Chondrocyte (in vitro differentiated cells): ENCODE results near the gene KAZN. TPM values are rescaled to one million over a fixed set of nuclear protein-coding genes. Genes with fewer than 3 reads are reported as not detected.

ENCODE experiments used
- DNase-seq: peaks from one replicate; pipeline ENCODE4 v3.0.0; 2021; ENCODE audit warnings: mixed read lengths, low spot score
- H3K27ac Mint-ChIP-seq: one replicate; pipeline ENCODE4 v1.8.0; 2021; ENCODE audit warnings: mild to moderate bottlenecking, moderate library complexity, mixed read lengths; ENCODE audit not compliant: unreplicated experiment
- H3K27me3 Mint-ChIP-seq: 2 replicates; pipeline ENCODE4 v1.8.0; 2021; ENCODE audit warnings: low read depth, mixed read lengths
- H3K36me3 Mint-ChIP-seq: 2 replicates; pipeline ENCODE4 v1.8.0; 2021; ENCODE audit warnings: low read depth, mixed read lengths
- H3K4me1 Mint-ChIP-seq: 2 replicates; pipeline ENCODE4 v1.8.0; 2021; ENCODE audit warnings: low read depth, mild to moderate bottlenecking, mixed read lengths
- H3K4me3 Mint-ChIP-seq: one replicate; pipeline ENCODE4 v1.8.0; 2021; ENCODE audit warnings: mild to moderate bottlenecking, moderate library complexity, mixed read lengths; ENCODE audit not compliant: unreplicated experiment
- H3K9me3 Mint-ChIP-seq: 2 replicates; pipeline ENCODE4 v1.8.0; 2021; ENCODE audit warnings: low read depth, mixed read lengths
- total RNA-seq: library from RNA; stranded (reverse); gene quantifications from 3 replicates; pipeline ENCODE4 v1.2.1, GENCODE V29; 2021
- TF ChIP-seq, protein P1 (sequence below): fragments of 200-600 bp; sonication (generic); IDR thresholded peaks from 2 replicates; pipeline ENCODE4 v1.5.0; 2021; ENCODE audit warnings: antibody characterized with exemption, mild to moderate bottlenecking, moderate library complexity

KAZN gene
- total RNA-seq, 1 donor from 2014 or later, result 29.6 TPM

DNA sequence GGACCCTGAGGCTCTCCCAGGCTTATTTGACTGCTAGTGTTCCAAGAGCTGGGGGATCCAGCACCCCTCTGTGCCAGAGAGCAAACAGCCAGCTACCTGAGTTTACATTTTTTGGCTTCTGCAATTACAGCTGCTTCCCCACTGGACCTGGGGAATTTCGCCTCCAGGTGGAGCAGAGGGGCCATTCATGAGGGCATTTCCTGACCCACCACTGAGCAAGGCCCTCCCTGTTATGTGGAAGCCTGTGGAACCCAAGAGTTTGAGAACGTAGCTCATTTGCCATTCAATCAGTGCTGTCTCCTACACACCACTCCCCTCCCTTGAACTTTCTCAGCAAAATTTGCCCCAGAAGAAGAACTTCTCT, 512.4 kb downstream of the KAZN start:
- no peak overlapping the region for H3K27ac Mint-ChIP-seq
- peaks cover 9% of the 10 kb centered on the region for H3K27me3 Mint-ChIP-seq
- H3K4me1 Mint-ChIP-seq, result peaks cover 5% of the 10 kb centered on the region

DNA sequence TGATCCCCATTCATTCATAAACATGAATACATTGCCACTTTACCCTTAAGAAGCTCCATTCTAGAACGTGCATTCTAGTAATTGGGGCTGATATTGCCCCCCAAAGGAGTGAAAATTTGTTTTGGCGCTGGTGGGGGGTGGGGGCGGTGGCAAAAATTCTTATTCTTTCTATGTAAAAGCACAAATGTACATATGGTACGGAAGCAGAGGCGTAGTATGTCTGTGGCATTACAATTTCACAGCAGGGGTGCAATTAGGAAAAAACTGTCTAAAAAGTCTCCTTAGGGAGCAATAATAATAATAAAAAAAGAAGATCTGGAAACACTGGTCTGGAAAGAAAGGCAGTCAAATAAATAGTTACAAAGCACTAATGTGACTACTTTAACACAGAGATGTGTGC, 514.7 kb downstream of the KAZN start:
- TF ChIP-seq, protein P1, sequence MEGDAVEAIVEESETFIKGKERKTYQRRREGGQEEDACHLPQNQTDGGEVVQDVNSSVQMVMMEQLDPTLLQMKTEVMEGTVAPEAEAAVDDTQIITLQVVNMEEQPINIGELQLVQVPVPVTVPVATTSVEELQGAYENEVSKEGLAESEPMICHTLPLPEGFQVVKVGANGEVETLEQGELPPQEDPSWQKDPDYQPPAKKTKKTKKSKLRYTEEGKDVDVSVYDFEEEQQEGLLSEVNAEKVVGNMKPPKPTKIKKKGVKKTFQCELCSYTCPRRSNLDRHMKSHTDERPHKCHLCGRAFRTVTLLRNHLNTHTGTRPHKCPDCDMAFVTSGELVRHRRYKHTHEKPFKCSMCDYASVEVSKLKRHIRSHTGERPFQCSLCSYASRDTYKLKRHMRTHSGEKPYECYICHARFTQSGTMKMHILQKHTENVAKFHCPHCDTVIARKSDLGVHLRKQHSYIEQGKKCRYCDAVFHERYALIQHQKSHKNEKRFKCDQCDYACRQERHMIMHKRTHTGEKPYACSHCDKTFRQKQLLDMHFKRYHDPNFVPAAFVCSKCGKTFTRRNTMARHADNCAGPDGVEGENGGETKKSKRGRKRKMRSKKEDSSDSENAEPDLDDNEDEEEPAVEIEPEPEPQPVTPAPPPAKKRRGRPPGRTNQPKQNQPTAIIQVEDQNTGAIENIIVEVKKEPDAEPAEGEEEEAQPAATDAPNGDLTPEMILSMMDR, result no peak
- Mint-ChIP-seq H3K36me3 (peaks cover 3% of the 10 kb centered on the region), H3K27ac (no peak overlapping the region), H3K27me3 (peaks cover 10% of the 10 kb centered on the region), H3K9me3 (no peaks in the 10 kb centered on the region), H3K4me1 (peaks cover 5% of the 10 kb centered on the region), H3K4me3 (no peak overlapping the region)
- no peak for DNase-seq

More for the DNA sequence above, 512.4 kb downstream of the KAZN start:
- no peak for DNase-seq
- H3K4me3 Mint-ChIP-seq, result no peak overlapping the region
- TF ChIP-seq, protein P1, result peak; percentile 15
- H3K9me3 Mint-ChIP-seq, result no peaks in the 10 kb centered on the region
- peaks cover 3% of the 10 kb centered on the region for H3K36me3 Mint-ChIP-seq

DNA sequence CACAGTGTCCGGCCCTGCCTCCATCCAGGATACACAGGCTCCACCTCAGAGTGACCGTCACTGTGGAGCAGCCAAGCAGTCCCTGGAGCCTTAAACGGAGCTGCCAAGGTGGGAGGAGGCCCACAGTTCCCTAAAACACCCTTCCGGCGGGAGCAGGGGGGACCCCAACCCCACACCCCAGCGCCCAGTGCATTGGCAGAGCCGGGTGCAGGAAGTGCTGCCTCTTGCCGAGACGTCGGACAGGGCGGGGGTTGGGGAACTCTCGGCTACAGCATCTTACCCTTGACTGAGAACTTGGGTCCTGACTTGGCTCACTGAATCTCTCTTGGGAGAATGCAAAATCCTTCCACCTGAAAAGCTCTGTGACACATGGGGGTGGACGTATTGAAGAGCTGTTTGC, 516.4 kb downstream of the KAZN start:
- Mint-ChIP-seq H3K9me3 (no peaks in the 10 kb centered on the region), H3K27ac (no peak overlapping the region), H3K4me1 (peaks cover 5% of the 10 kb centered on the region), H3K27me3 (peaks cover 11% of the 10 kb centered on the region), H3K4me3 (no peak overlapping the region), H3K36me3 (peaks cover 3% of the 10 kb centered on the region)
- TF ChIP-seq, protein P1, result no peak
- no peak for DNase-seq

DNA sequence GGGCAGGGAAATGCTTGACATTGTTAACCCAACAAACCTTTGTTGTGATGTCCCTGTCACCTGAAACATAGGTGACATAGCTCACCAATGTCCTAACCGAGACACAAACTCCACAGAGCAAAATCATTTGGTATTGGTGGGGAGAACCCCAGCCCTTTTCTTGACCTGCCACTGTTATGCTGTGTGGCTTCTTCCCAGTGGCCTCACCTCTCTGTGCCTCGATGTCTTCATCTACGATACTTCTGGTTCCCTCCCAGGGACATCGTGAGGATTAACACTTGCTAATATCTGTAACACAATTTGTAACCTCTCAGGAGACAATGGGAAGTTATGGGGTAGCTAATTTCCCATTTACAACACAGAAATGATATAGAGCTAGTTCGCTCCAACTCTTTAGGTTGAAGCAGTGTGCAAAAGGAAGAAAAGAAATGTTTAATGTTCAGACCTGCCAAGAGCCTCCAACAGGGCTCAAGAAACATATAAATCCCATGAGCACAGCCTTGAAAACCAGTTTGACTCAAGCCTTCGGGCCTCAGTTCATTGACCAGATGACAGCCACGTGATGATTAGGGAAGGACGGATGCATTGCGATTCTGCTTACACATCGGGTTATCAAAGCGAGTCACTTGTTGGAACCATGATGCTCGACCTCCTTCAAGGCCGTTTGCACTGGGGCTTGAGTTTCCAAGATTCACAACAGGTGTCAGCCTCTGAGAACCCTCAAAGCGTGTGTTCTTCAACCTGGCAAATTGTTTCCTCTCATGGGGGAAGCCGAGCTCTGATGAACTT, 517.3 kb downstream of the KAZN start:
- peaks cover 18% of the 10 kb centered on the region for H3K27me3 Mint-ChIP-seq

DNA sequence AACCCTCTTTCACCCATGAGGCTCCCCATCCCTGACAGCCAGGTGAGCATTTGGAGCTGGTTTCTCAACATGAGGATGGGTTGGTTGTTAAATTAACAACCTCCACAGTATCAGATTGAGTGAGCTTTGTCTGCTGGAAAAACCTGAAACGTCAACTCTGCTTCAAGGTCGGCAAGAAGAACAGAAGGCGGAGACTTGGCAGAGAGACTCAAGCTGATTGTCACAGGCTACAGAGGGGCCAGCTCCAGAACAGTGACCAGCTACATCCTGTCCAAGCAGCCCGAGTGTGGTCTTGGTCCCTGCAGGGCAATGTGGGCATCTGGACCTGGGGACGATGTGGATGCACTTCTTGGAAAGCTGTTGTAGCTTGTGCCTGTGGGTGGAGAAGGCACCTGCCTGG, 518.5 kb downstream of the KAZN start:
- no peak overlapping the region for H3K4me3 Mint-ChIP-seq
- H3K4me1 Mint-ChIP-seq, result peaks cover 5% of the 10 kb centered on the region
- peaks cover 23% of the 10 kb centered on the region for H3K27me3 Mint-ChIP-seq
- DNase-seq, result no peak
- no peaks in the 10 kb centered on the region for H3K9me3 Mint-ChIP-seq
- TF ChIP-seq, protein P1, result no peak
- peaks cover 3% of the 10 kb centered on the region for H3K36me3 Mint-ChIP-seq
- no peak overlapping the region for H3K27ac Mint-ChIP-seq

More for the DNA sequence above, 517.3 kb downstream of the KAZN start:
- no peak overlapping the region for H3K4me3 Mint-ChIP-seq
- H3K36me3 Mint-ChIP-seq, result peaks cover 3% of the 10 kb centered on the region
- no peak for DNase-seq
- TF ChIP-seq, protein P1, result no peak
- no peaks in the 10 kb centered on the region for H3K9me3 Mint-ChIP-seq
- no peak overlapping the region for H3K27ac Mint-ChIP-seq
- H3K4me1 Mint-ChIP-seq, result peaks cover 5% of the 10 kb centered on the region
